ENCODE data around the gene KRT27.

KRT27 gene

GRCh38 chr17:40750391-40750790, 32.0 kb downstream of the KRT27 start:
- no peak for TF ChIP-seq CTCF (IDR thresholded peaks at IDR 0.05)

GRCh38 chr17:40738553-40738952, 43.8 kb downstream of the KRT27 start:
- TF ChIP-seq CTCF (IDR thresholded peaks at IDR 0.05), result no peak

GRCh38 chr17:40735016-40735415, 47.3 kb downstream of the KRT27 start:
- TF ChIP-seq CTCF (IDR thresholded peaks at IDR 0.05), result no peak

GRCh38 chr17:40734018-40734417, 48.3 kb downstream of the KRT27 start:
- TF ChIP-seq CTCF (IDR thresholded peaks at IDR 0.05), result no peak

- no peak for TF ChIP-seq CTCF (IDR thresholded peaks at IDR 0.05)
Measured at GRCh38 chr17:40730970-40731369, 51.4 kb downstream of the KRT27 start.

- no peak for TF ChIP-seq CTCF (IDR thresholded peaks at IDR 0.05)
Measured at GRCh38 chr17:40727447-40728231, 54.7 kb downstream of the KRT27 start.

GRCh38 chr17:40726919-40727318, 55.4 kb downstream of the KRT27 start:
- TF ChIP-seq CTCF (IDR thresholded peaks at IDR 0.05), result peak; percentile 50; the same call in 1 of the 2 replicates

Data from LNCAP (cell line).